Thymus (tissue), 11 donors: ENCODE measurements around the gene FHL1. TPM values are rescaled to one million over a fixed set of nuclear protein-coding genes. Genes with fewer than 3 reads are reported as not detected.
A peak's percentile ranks its signal among the peaks of the same experiment; 100 is the strongest.

ENCODE experiments used
- DNase-seq, 9 donors: peaks; one replicate each; pipeline ENCODE4 v3.0.0-alpha.2; 2013; ENCODE audit warnings: low spot score in 9 of 9, low read depth in 6 of 9, missing footprints in 1 of 9
- H3K27ac ChIP-seq, 2 donors: one replicate each; pipeline ENCODE4 v1.5.1; 2013; ENCODE audit warnings: control low read depth in 1 of 2, low read depth in 1 of 2, low read length in 1 of 2, mild to moderate bottlenecking in 1 of 2, moderate library complexity in 1 of 2
- H3K27me3 ChIP-seq, 2 donors: one replicate each; pipeline ENCODE4 v1.5.1; 2013; ENCODE audit warnings: low read length in 1 of 2; ENCODE audit not compliant: control insufficient read depth in 2 of 2, insufficient read depth in 1 of 2
- H3K36me3 ChIP-seq, 2 donors: one replicate each; pipeline ENCODE4 v1.5.1; 2013; ENCODE audit warnings: low read length in 1 of 2, mild to moderate bottlenecking in 1 of 2, moderate library complexity in 1 of 2; ENCODE audit not compliant: control insufficient read depth in 2 of 2, insufficient read depth in 2 of 2
- H3K4me1 ChIP-seq, 2 donors: one replicate each; pipeline ENCODE4 v1.5.1; 2013; ENCODE audit warnings: low read length in 2 of 2; ENCODE audit not compliant: control insufficient read depth in 2 of 2, insufficient read depth in 2 of 2
- H3K4me3 ChIP-seq, 2 donors: one replicate each; pipeline ENCODE4 v1.5.1; 2013; ENCODE audit warnings: low read length in 2 of 2, control low read depth in 1 of 2, mild to moderate bottlenecking in 1 of 2
- H3K9me3 ChIP-seq, 2 donors: one replicate each; pipeline ENCODE4 v1.5.1; 2013; ENCODE audit warnings: low read length in 1 of 2, mild to moderate bottlenecking in 1 of 2; ENCODE audit not compliant: control insufficient read depth in 2 of 2, insufficient read depth in 1 of 2
- WGBS: extraction: QIAGEN DNeasy Blood & Tissue Kit; methylation state at CpG from one replicate; pipeline ENCODE4 v1.1.7; 2013; 5-methylcytosine and 5-hydroxymethylcytosine counted together
- polyA plus RNA-seq: library from polyadenylated mRNA; stranded (reverse); fragments of 200-250 nt; gene quantifications from one replicate; pipeline ENCODE4 v1.2.3, GENCODE V29; 2013
- total RNA-seq: library from RNA; stranded (reverse); fragments of 120-200 nt; gene quantifications from one replicate; pipeline ENCODE4 v1.2.4, GENCODE V29; 2013
- donor health status: healthy.

Gene FHL1
- total and polyA plus RNA-seq, 2 donors: 6.1 to 88.1 TPM

DNA sequence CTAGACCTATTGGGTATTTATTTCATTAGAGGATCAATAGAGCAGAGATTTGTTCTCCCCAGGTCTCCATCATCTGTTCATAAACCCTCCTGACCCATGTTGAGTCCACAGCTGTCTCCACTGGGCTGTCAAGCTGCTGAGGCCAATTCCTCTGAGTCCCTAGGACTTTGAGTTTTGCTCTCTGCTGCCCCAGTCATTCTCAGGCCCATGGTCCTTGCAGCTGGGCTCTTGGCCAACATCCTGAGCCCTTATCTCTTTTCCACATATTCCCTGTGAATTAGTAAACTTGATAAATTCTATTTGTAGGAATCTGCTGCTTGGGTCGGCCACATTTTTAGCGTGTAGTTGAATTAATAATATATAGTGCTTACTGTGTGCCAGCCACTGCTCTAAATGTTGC, 41.9 kb downstream of the FHL1 start:
- H3K27me3 ChIP-seq: no peaks in the 10 kb centered on the region
- H3K36me3 ChIP-seq: no peaks in the 10 kb centered on the region
- H3K4me1 ChIP-seq: peaks cover 9 to 13% of the 10 kb centered on the region in 2 donors
- H3K4me3 ChIP-seq: no peak overlapping the region
- no peak overlapping the region for H3K27ac ChIP-seq
- no peak for DNase-seq
- 95% methylated on average over 2 of the region's 2 CpGs for WGBS
- H3K9me3 ChIP-seq: no peaks in the 10 kb centered on the region

DNA sequence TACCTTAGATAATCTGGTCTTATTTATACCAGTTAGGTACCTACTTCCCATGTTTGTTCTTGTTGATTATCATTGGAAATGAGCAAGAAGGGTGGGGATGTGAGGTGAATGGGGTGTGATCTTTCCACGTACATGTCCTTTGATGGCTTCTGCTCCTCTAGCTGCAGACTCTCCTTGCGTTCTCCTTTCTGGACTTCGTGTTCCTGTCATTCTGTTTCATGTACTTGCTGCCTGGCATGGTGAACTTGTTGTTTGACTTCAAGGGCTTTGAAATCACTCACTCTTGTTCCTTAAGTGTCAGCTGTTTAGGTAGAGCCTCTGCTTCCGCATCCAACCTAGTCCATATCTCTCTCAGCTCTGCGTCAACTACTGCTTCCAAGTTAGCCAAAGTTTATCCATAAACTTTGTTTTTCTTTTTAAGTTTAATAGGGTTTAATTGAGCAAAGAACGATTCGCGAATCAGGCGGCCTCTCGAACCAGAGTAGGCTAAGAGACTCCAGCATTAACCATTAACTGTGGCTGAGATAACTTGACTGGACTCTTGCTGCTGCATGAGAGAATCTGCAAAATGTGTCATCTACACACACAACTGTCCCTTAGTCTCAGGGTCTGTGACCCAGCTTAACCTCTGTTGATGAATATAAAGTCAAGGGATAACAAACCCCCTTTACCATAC, 42.8 kb downstream of the FHL1 start:
- Histone ChIP-seq H3K27me3 (no peaks in the 10 kb centered on the region), H3K36me3 (no peaks in the 10 kb centered on the region), H3K4me3 (no peak overlapping the region), H3K9me3 (no peaks in the 10 kb centered on the region), H3K4me1 (peaks cover 9 to 13% of the 10 kb centered on the region in 2 donors), H3K27ac (no peak overlapping the region)
- WGBS: 99% methylated on average over 10 of the region's 10 CpGs
- DNase-seq: no peak

DNA sequence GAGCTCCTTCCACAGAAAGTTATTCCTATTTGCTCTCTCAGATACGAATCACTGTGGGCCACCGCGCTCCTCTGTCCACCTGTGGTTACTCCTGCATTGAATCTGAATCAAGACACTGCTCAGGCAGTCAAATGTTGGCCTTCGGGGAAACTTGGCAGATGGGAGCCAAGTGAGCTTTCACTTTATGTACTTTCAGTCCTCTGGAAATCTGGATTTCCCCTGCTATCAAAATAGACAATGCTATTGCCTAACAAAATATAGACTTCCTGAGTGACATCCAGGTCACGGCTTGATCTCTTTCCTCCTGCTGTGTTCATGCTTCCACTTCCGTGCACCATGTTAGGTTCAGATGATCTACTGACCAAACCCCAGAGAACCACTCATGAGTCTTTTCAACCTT, 43.8 kb downstream of the FHL1 start:
- DNase-seq: no peak
- WGBS: 88% methylated on average over 6 of the region's 6 CpGs
- H3K4me3 ChIP-seq: no peak overlapping the region
- no peaks in the 10 kb centered on the region for H3K27me3 ChIP-seq
- peaks cover 9 to 13% of the 10 kb centered on the region in 2 donors for H3K4me1 ChIP-seq
- no peaks in the 10 kb centered on the region for H3K36me3 ChIP-seq
- no peaks in the 10 kb centered on the region for H3K9me3 ChIP-seq
- no peak overlapping the region for H3K27ac ChIP-seq

DNA sequence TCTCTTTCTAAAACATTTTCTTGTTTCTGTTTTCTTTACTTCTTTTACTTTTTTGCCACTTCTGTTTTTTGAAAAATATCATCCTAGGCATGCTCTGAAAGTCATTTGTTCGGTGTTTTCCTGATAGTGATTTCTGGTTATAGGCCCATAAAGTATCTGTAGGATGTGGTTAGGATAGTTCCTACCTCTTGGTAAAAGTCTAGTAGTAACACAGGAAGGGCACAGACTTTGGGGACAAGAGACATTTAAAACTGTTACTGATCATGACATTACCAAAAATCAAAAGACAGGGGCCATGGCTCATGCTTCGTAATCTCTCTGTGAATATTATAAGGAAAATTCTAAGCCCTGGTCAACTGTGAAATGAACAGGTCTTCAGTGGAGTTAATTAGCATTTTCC, 44.8 kb downstream of the FHL1 start:
- Histone ChIP-seq H3K4me1 (peaks cover 9 to 15% of the 10 kb centered on the region in 2 donors), H3K27me3 (no peaks in the 10 kb centered on the region), H3K9me3 (no peaks in the 10 kb centered on the region), H3K27ac (no peak overlapping the region), H3K36me3 (no peaks in the 10 kb centered on the region), H3K4me3 (no peak overlapping the region)
- 58% methylated on average over 2 of the region's 2 CpGs for WGBS
- DNase-seq: no peak

DNA sequence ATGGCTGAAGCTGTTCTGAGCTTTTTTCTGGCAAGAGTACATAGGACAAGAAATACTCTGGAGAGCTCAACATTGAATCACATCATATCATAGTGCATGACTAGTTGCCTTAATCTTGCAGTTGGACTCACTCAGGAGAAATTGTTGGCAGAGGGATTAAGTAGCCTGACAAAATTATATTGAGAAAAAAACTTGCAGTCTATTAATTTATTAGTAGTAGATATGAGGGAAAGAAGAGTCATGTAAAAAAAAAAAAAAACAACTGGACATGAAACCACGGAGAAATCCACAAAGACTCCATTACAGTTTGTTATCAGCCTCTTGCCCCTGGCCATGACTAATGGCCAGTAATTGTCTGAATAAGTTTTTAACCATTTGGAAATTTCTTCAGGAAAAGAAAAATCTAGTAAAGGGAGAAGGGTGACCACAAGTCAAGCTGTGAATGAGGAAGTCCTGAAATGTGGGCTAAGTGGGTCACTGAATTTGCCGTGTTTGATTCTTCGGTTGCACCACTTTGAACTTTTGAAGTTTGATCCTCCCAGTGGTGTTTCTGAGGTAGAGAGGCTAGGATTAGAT, 45.6 kb downstream of the FHL1 start:
- 10% methylated on average over 3 of the region's 3 CpGs for WGBS
- Histone ChIP-seq H3K27ac (no peak overlapping the region), H3K9me3 (no peaks in the 10 kb centered on the region), H3K27me3 (no peaks in the 10 kb centered on the region), H3K4me3 (no peak overlapping the region), H3K4me1 (peaks cover 9 to 15% of the 10 kb centered on the region in 2 donors), H3K36me3 (no peaks in the 10 kb centered on the region)
- no peak for DNase-seq

DNA sequence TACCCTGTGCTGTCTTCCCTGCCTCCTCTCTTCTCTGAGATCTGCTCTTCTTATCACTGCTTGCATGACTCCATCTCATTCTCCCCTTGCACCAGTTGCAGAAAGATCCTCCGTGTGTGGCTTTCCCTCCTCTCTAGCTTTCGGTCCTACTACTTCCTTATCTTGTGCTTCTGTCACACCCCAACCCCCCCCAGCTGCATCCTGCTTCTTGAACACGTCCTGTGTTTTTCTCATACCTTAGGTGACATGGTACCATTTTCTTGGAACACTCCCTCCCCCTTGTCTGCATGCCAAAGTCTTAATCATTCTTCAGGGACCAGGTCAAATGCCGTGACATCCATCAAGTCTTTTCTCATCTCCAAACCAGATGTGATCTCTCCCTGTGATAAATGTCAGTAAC, 46.4 kb downstream of the FHL1 start:
- Histone ChIP-seq H3K4me3 (no peak overlapping the region), H3K9me3 (no peaks in the 10 kb centered on the region), H3K4me1 (peaks cover 9 to 15% of the 10 kb centered on the region in 2 donors), H3K36me3 (no peaks in the 10 kb centered on the region), H3K27me3 (no peaks in the 10 kb centered on the region), H3K27ac (no peak overlapping the region)
- DNase-seq: peak in 3 of 9 donors; percentile 9 to 38 (median 26)
- 20% methylated on average over 4 of the region's 4 CpGs for WGBS

DNA sequence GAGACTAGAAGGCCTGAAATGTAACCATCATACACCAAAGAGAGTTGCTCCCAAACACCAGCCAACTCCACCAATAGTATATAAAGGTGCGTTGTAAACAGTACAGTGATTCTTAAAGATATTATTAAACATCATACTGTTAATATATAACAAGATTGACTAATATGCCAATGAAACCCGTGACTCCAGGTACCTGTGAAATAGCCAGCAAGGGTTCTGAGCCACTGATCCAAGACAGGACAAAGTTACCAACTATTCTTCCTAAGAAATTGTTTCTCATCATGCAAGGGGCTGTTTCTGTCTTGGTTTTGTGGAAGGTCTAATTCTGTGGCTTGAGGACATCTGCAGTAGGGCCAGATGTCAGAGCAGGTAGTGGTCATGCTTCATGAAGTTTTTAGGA, 47.2 kb downstream of the FHL1 start:
- no peak overlapping the region for H3K4me3 ChIP-seq
- no peaks in the 10 kb centered on the region for H3K36me3 ChIP-seq
- no peak overlapping the region for H3K27ac ChIP-seq
- no peaks in the 10 kb centered on the region for H3K9me3 ChIP-seq
- H3K27me3 ChIP-seq: no peaks in the 10 kb centered on the region
- DNase-seq: no peak
- 99% methylated on average over 2 of the region's 2 CpGs for WGBS
- peaks cover 9 to 15% of the 10 kb centered on the region in 2 donors for H3K4me1 ChIP-seq

DNA sequence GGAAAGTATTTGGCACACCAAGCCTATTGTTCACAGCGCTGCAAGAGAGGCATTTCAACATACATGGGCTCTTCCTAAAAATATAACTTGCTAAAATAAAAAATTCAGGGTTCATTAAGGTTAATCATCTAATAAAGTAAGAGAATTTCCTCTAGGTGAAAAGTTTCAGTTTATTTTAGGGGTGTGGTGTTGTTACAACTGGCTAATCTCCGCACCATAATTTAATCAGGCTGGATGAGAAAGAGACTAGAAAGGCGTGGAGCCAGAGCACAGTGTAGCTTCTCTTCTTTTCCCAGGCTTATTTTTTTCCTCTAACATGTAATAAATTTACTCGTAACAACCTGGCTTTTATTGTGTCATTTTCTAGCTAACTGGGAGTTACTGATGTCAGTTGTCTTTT, 47.9 kb downstream of the FHL1 start:
- Histone ChIP-seq H3K4me3 (no peak overlapping the region), H3K27ac (no peak overlapping the region), H3K9me3 (no peaks in the 10 kb centered on the region), H3K4me1 (peaks cover 9 to 15% of the 10 kb centered on the region in 2 donors), H3K27me3 (no peaks in the 10 kb centered on the region), H3K36me3 (no peaks in the 10 kb centered on the region)
- 95% methylated on average over 4 of the region's 4 CpGs for WGBS
- no peak for DNase-seq

DNA sequence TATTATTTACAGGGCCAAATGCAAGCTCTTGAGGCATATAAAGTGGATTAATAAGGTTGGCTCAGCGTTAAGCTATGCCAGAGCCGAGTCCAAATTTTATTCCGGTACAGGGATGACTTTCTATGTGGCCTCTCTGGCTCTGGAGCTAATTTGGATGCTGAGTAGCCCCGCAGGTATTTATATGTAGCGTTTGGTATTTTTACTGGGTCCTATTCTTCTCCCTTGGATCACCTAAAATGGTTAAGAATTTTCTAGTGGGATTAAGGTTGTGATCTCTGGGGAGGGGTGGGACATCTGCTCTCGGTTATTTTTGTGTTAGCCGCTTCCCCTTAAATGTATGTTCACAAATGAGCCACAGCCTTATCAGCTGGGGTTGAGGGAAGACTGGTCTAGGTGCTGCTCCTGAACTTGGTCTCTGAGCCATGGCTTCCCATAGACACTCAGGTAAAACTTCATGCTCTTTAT, 49.4 kb downstream of the FHL1 start:
- Histone ChIP-seq H3K9me3 (no peaks in the 10 kb centered on the region), H3K36me3 (no peaks in the 10 kb centered on the region), H3K27ac (no peak overlapping the region), H3K4me1 (peaks cover 9 to 15% of the 10 kb centered on the region in 2 donors), H3K4me3 (no peak overlapping the region), H3K27me3 (no peaks in the 10 kb centered on the region)
- DNase-seq: no peak
- 94% methylated on average over 7 of the region's 7 CpGs for WGBS
